Endothelial cell of hepatic sinusoid (primary cell): ENCODE results near the gene PCDHGB5.

Source experiments
- in situ Hi-C: cut with HindIII; loops from 2 replicates; pipeline ENCODE4 v1.10.0; 2017; ENCODE audit warnings: low sequenced_read_pairs

PCDHGB5 gene

DNA sequence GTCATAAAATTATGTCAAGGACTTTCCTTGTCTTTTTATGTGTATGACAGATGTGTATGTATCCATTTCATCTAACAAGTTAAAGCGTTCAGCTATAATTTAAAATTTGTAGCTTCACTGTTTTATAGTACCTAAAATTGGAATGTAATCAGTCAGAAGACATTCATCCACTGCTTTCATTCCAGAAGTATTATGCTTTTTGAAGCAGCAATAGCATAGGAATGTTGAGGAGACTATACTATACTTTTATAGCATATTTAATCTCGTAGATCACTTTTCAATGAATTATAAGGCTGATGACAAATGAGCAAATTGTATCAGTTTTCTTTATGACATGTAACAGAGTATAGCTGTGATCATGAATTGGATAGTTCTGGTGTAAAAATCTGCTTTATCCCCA lies 39.5 kb downstream of the PCDHGB5 start:
- in situ Hi-C loops = no loop called here

DNA sequence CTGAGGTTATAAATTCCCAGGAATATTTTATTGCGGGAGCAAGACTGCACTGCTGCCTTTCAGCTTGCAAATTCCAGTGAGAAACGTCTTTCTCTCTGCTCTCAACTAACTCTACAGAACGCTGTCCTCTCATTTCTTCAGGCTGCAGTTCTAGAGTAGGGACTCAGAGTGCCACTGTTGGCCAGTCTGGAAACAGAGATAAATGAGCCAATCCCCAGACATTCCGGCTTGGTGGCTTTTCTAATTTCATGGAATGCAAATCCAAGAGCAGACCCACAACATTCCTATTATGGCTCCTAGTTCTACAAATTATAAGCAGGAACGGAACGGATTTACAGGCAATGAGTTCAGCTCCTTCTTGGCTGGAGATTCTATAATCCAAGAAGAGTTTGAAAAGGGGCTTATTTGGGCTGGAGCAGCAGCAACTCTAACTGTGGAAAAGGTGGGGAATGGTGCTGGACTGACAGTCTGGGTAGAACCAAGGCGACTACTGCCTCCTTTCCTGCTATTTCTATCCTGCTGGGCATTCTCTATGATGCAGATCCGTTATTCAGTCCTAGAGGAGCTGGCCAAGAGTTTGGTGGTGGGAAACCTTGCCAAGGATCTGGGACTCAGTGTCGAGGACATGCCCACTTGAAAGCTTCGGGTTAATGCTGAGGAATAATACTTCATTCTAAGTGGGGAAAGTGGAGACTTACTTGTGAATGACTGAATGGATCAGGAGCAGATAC lies 41.8 kb downstream of the PCDHGB5 start:
- in situ Hi-C loops = loop anchor here (5.0 kb wide), 2 partner anchors 32 to 73 kb away; partner anchors contain the start of gene PCDHGB6

DNA sequence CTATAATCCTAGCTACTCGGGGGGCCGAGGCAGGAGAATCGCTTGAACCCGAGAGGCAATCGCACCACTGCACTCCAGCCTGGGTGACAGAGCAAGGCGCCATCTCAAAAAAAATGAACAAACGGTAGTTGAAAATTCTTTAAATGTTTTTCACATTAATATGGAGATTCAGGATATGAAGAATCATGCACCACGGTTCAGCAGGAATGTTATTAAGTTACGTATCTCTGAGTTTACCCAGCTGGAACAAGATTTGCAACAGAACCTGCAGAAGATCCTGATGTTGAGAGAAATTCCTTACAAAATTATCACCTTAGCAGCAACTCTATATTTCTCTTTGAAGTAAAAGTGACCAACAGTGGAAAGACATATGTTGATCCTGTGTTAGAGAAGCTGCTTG lies 42.6 kb downstream of the PCDHGB5 start:
- in situ Hi-C loops = loop anchor here (5.0 kb wide), 2 partner anchors 33 to 72 kb away; partner anchors contain the start of gene PCDHGB6

DNA sequence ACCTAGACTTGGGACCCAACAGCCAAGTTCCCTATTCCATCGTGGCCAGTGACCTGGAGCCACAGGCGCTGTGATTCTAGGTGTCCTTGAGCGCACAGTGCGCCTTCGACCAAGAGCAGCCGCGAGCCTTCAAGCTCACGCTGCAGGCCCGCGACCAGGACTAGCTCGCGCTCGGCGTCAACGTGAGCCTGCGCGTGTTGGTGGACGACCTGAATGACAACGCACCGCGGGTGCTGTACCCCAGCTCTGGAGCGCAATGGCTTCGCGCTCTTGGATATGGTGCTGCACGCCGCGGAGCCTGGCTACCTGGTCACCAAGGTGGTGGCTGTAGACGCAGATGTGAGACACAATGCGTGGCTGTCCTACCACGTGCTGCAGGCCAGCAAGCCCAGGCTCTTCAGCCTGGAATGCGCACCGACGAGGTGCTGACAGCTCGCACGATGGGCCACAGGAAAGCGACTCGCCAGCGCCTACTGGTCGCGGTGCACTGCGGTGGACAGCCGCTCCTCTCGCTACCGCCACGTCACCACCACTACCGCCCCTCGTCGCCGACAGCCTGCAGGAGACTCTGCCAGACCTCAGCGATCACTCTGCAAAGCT lies 43.9 kb downstream of the PCDHGB5 start:
- in situ Hi-C loops = loop anchor here (5.0 kb wide), 2 partner anchors 34 to 71 kb away; partner anchors contain the start of gene PCDHGB6
